AG09309 (cell line): Measurements from ENCODE around the gene IPO5.
"Not testable (repeated sequence)": the region's sequence is repeated elsewhere in the genome, so short reads cannot be mapped to it uniquely, and the experiment has no call there.

Experiments
- DNase-seq: peaks from one replicate; pipeline ENCODE4 v3.0.0-alpha.2; 2010; ENCODE audit warnings: low read depth
- H3K4me3 ChIP-seq: 2 replicates; pipeline ENCODE4 v1.5.1; 2011; ENCODE audit warnings: mild to moderate bottlenecking, low read depth, low read length, moderate library complexity; ENCODE audit not compliant: control insufficient read depth
- CTCF ChIP-seq: IDR thresholded peaks from 2 replicates; pipeline ENCODE4 v1.5.1; 2011; ENCODE audit warnings: mild to moderate bottlenecking, low read depth, low read length, inconsistent platforms; ENCODE audit not compliant: insufficient read depth, control insufficient read depth; ENCODE audit errors: missing control alignments

Gene IPO5

GRCh38 chr13:98039964-98040363 lies 86.5 kb downstream of the IPO5 start:
- no peak for TF ChIP-seq CTCF
- no peak for DNase-seq
- no peak overlapping the region for H3K4me3 ChIP-seq

- H3K4me3 ChIP-seq: no peak overlapping the region
- no peak for DNase-seq
- no peak for TF ChIP-seq CTCF
These were observed 87.8 kb downstream of the IPO5 start for GRCh38 chr13:98041081-98041820.

- TF ChIP-seq CTCF: no peak
- no peak for DNase-seq
- H3K4me3 ChIP-seq: no peak overlapping the region
These were observed 90.8 kb downstream of the IPO5 start for GRCh38 chr13:98044301-98044700.

GRCh38 chr13:98047785-98048184 lies 94.3 kb downstream of the IPO5 start:
- not testable (repeated sequence) for H3K4me3 ChIP-seq, DNase-seq

- DNase-seq: no peak
- TF ChIP-seq CTCF: no peak
- no peak overlapping the region for H3K4me3 ChIP-seq
These were observed 94.8 kb downstream of the IPO5 start for GRCh38 chr13:98048265-98048664.

GRCh38 chr13:98050041-98050466 lies 96.6 kb downstream of the IPO5 start:
- no peak for TF ChIP-seq CTCF
- no peak overlapping the region for H3K4me3 ChIP-seq
- DNase-seq: no peak

- TF ChIP-seq CTCF: no peak
- H3K4me3 ChIP-seq: no peak overlapping the region
- DNase-seq: no peak
These were observed 98.9 kb downstream of the IPO5 start for GRCh38 chr13:98052412-98052811.
